Ishikawa (cell line): ENCODE data around the gene LRRC59.

Experiments
- EP300 ChIP-seq: IDR thresholded peaks from 2 replicates; pipeline ENCODE4 v1.6.1; 2012; ENCODE audit warnings: borderline replicate concordance
- RAD21 ChIP-seq: IDR thresholded peaks from 2 replicates; pipeline ENCODE4 v1.6.1; 2012; ENCODE audit warnings: low read depth
- TAF1 ChIP-seq: IDR thresholded peaks from 2 replicates; pipeline ENCODE4 v1.6.1; 2012; ENCODE audit warnings: low read depth, mild to moderate bottlenecking
- TCF12 ChIP-seq: IDR thresholded peaks from 2 replicates; pipeline ENCODE4 v1.6.1; 2012; ENCODE audit warnings: low read depth
- YY1 ChIP-seq: IDR thresholded peaks from 2 replicates; pipeline ENCODE4 v1.6.1; 2012; ENCODE audit warnings: low read depth
- TF ChIP-seq, protein P1 (sequence below): IDR thresholded peaks from 2 replicates; pipeline ENCODE4 v1.6.1; 2012
- TF ChIP-seq, protein P2 (sequence below): IDR thresholded peaks from 2 replicates; pipeline ENCODE4 v1.6.1; 2012; ENCODE audit warnings: low read depth, mild to moderate bottlenecking
- TF ChIP-seq, protein P3 (sequence below): IDR thresholded peaks from 2 replicates; pipeline ENCODE4 v1.6.1; 2012

DNA sequence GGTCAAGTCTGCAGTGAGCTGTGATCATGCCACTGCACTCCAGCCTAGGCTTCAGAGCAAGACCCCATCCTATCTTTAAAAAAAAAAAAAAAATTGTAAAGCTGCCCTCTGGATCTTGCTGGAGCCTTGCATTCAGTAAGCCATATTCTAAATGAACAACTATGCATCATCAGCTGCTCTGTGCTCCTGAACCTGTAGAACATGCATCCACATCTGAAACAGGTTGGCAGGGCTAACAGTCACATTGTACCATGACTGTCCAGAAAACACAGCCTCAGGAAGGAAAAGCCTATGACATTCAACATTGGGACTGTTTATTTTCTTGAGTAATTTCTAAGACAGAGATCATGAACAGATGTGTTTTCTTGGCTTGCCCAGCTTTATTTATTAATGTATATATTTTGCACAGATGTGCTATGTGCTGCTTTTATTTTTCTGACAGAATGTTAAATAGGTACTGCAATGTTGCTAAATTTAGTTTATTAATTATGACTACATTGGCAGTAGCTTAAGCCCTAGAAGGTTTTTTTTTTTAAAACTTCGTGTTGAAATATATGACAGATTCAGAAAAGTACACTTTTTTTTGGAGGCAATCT is 48.5 kb upstream of the LRRC59 start:
- TF ChIP-seq TAF1 (no peak), RAD21 (no peak), EP300 (no peak), TCF12 (no peak), YY1 (no peak)
- TF ChIP-seq, protein P1, sequence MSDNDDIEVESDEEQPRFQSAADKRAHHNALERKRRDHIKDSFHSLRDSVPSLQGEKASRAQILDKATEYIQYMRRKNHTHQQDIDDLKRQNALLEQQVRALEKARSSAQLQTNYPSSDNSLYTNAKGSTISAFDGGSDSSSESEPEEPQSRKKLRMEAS: no peak
- TF ChIP-seq, protein P2, sequence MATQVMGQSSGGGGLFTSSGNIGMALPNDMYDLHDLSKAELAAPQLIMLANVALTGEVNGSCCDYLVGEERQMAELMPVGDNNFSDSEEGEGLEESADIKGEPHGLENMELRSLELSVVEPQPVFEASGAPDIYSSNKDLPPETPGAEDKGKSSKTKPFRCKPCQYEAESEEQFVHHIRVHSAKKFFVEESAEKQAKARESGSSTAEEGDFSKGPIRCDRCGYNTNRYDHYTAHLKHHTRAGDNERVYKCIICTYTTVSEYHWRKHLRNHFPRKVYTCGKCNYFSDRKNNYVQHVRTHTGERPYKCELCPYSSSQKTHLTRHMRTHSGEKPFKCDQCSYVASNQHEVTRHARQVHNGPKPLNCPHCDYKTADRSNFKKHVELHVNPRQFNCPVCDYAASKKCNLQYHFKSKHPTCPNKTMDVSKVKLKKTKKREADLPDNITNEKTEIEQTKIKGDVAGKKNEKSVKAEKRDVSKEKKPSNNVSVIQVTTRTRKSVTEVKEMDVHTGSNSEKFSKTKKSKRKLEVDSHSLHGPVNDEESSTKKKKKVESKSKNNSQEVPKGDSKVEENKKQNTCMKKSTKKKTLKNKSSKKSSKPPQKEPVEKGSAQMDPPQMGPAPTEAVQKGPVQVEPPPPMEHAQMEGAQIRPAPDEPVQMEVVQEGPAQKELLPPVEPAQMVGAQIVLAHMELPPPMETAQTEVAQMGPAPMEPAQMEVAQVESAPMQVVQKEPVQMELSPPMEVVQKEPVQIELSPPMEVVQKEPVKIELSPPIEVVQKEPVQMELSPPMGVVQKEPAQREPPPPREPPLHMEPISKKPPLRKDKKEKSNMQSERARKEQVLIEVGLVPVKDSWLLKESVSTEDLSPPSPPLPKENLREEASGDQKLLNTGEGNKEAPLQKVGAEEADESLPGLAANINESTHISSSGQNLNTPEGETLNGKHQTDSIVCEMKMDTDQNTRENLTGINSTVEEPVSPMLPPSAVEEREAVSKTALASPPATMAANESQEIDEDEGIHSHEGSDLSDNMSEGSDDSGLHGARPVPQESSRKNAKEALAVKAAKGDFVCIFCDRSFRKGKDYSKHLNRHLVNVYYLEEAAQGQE: no peak
- TF ChIP-seq, protein P3, sequence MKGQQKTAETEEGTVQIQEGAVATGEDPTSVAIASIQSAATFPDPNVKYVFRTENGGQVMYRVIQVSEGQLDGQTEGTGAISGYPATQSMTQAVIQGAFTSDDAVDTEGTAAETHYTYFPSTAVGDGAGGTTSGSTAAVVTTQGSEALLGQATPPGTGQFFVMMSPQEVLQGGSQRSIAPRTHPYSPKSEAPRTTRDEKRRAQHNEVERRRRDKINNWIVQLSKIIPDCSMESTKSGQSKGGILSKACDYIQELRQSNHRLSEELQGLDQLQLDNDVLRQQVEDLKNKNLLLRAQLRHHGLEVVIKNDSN: no peak
